GM19025 (cell line): ENCODE data around the gene ANKRD36C.
"Not testable (repeated sequence)": the region's sequence is repeated elsewhere in the genome, so short reads cannot be mapped to it uniquely, and the experiment has no call there.

Experiments used
- ATAC-seq: cut with Tn5 transposase; IDR thresholded peaks from one replicate; pipeline ENCODE4 v1.9.1; 2021; ENCODE audit warnings: mild to moderate bottlenecking, low read depth, moderate library complexity; ENCODE audit not compliant: unreplicated experiment

ANKRD36C gene

GRCh38 chr2:95813311-95813710, 178.3 kb downstream of the ANKRD36C start:
- not testable (repeated sequence) for ATAC-seq

GRCh38 chr2:95799892-95800291, 191.7 kb downstream of the ANKRD36C start:
- ATAC-seq = no peak

GRCh38 chr2:95799147-95799889, 192.3 kb downstream of the ANKRD36C start:
- not testable (repeated sequence) for ATAC-seq

- not testable (repeated sequence) for ATAC-seq
Measured at GRCh38 chr2:95796249-95797099, 195.2 kb downstream of the ANKRD36C start.

GRCh38 chr2:95793970-95794369, 197.7 kb downstream of the ANKRD36C start:
- not testable (repeated sequence) for ATAC-seq

- ATAC-seq = not testable (repeated sequence)
Measured at GRCh38 chr2:95790180-95790579, 201.4 kb downstream of the ANKRD36C start.

- ATAC-seq = not testable (repeated sequence)
Measured at GRCh38 chr2:95789385-95789784, 202.2 kb downstream of the ANKRD36C start.

DNA sequence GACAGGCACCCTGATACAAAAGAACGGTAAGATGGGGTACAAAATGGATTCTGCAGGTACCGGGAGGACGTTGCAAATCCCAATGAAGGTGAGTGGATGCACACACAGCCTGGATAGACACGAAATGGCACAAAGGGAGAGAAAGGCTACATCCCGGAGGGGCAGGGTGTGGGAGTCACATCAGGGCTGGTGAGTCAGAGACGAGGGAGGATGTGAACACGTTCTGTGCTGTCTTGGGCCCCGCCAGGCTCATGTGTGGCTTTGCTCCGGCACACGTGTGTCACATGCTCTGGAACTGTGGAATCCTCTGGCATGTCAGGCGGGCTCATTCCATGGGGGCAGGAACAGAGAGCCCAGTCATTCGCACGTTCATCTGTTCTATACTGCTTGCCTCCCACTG, 203.0 kb downstream of the ANKRD36C start:
- ATAC-seq = not testable (repeated sequence)
